ENCODE data around the gene NLRX1. TPM values are rescaled to one million over a fixed set of nuclear protein-coding genes. Genes with fewer than 3 reads are reported as not detected.

NLRX1 gene
- total RNA-seq, 3 donors from 2014 or later, result 9.7 to 13.2 (median 9.7) TPM

DNA sequence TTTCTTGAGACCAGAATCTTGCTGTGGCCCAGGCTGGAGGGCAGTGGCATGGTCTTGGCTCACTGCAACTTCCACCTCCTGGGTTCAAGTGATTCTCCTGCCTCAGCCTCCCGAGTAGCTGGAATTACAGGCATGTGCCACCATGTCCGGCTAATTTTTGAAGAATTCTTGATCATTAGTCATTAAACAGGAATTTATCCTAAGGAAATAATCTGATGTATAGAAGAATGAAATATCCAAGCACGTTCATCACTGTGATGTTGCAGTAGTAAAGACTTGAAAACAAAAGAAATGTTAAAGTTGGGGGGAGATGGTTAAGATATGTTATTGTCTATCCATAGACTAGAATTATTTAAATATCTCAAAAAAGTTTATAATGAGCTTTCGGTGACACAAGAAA is 61.2 kb downstream of the NLRX1 start:
- Mint-ChIP-seq H3K27me3 (ENCODE audit: low read depth) (no peaks in the 10 kb centered on the region), H3K36me3 (ENCODE audit: insufficient read depth) (peaks cover 13% of the 10 kb centered on the region), H3K4me1 (ENCODE audit: low read depth) (peaks cover 41% of the 10 kb centered on the region), H3K4me3 (no peak overlapping the region), H3K9me3 (no peaks in the 10 kb centered on the region)
- no peak for DNase-seq
- no peak for ATAC-seq

Other genes starting within 250 kb of the NLRX1 start
- 10 to 100 TPM; 26.1 to 31.2 (median 26.9) TPM for gene BCL9L, start 242.8 kb upstream of the NLRX1 start, total RNA-seq
- not detected for gene UPK2, start 212.4 kb upstream of the NLRX1 start, total RNA-seq
- not detected for gene FOXR1, start 197.0 kb upstream of the NLRX1 start, total RNA-seq
- 10 to 100 TPM; 23.6 to 33.1 (median 31.0) TPM for gene CENATAC, start 170.6 kb upstream of the NLRX1 start, total RNA-seq
- gene RPS25, start 150.4 kb upstream of the NLRX1 start, total RNA-seq, result 1,000 to 10,000 TPM; 1,565 to 1,602 (median 1,576) TPM
- 100 to 1,000 TPM; 115 to 146 (median 131) TPM for gene TRAPPC4, start 150.0 kb upstream of the NLRX1 start, total RNA-seq
- 10 to 100 TPM; 10.1 to 13.8 (median 13.5) TPM for gene SLC37A4, start 137.8 kb upstream of the NLRX1 start, total RNA-seq
- gene HYOU1, start 111.5 kb upstream of the NLRX1 start, total RNA-seq, result 100 to 1,000 TPM; 249 to 309 (median 260) TPM
- gene VPS11, start 100.9 kb upstream of the NLRX1 start, total RNA-seq, result 10 to 100 TPM; 24.1 to 31.5 (median 30.0) TPM
- 10 to 100 TPM; 43.7 to 64.7 (median 60.1) TPM for gene HMBS, start 83.8 kb upstream of the NLRX1 start, total RNA-seq
- 10 to 100 TPM; 53.9 to 61.0 (median 60.9) TPM for gene DPAGT1, start 66.9 kb upstream of the NLRX1 start, total RNA-seq
- gene C2CD2L, start 61.4 kb upstream of the NLRX1 start, total RNA-seq, result 10 to 100 TPM; 22.0 to 24.7 (median 23.0) TPM
- gene HINFP, start 47.1 kb upstream of the NLRX1 start, total RNA-seq, result 10 to 100 TPM; 20.1 to 26.2 (median 21.1) TPM
- under 1 TPM in 1 of 3 donors, not detected in 2; 0.38 TPM for gene ABCG4, start 19.7 kb upstream of the NLRX1 start, total RNA-seq
- under 1 TPM in 2 of 3 donors, not detected in 1; 0.18 to 0.43 TPM for gene NHERF4, start 16.8 kb downstream of the NLRX1 start, total RNA-seq
- 10 to 100 TPM; 18.7 to 19.6 (median 19.5) TPM for gene CBL, start 37.6 kb downstream of the NLRX1 start, total RNA-seq
- gene MCAM, start 148.4 kb downstream of the NLRX1 start, total RNA-seq, result 1 to 10 TPM in 2 of 3 donors, under 1 TPM in 1; 0.96 to 3.2 (median 2.1) TPM
- gene RNF26, start 165.8 kb downstream of the NLRX1 start, total RNA-seq, result 10 to 100 TPM; 18.6 to 20.7 (median 18.9) TPM
- gene C1QTNF5, start 172.2 kb downstream of the NLRX1 start, total RNA-seq, result not detected
- not detected for gene MFRP, start 178.0 kb downstream of the NLRX1 start, total RNA-seq
- under 1 TPM; 0.19 to 0.53 (median 0.37) TPM for gene USP2, start 213.0 kb downstream of the NLRX1 start, total RNA-seq

Measured in activated T-cell treated with anti-CD3 and anti-CD28 coated beads, Interleukin-2, amount 50 U/mL, for 4 hours (primary cell).